HG02623 (cell line): ENCODE measurements around the gene EXOSC10.

Experiments used
- ATAC-seq: cut with Tn5 transposase; IDR thresholded peaks from one replicate; pipeline ENCODE4 v1.9.1; 2021; ENCODE audit warnings: moderate library complexity; ENCODE audit not compliant: unreplicated experiment

EXOSC10 gene

DNA sequence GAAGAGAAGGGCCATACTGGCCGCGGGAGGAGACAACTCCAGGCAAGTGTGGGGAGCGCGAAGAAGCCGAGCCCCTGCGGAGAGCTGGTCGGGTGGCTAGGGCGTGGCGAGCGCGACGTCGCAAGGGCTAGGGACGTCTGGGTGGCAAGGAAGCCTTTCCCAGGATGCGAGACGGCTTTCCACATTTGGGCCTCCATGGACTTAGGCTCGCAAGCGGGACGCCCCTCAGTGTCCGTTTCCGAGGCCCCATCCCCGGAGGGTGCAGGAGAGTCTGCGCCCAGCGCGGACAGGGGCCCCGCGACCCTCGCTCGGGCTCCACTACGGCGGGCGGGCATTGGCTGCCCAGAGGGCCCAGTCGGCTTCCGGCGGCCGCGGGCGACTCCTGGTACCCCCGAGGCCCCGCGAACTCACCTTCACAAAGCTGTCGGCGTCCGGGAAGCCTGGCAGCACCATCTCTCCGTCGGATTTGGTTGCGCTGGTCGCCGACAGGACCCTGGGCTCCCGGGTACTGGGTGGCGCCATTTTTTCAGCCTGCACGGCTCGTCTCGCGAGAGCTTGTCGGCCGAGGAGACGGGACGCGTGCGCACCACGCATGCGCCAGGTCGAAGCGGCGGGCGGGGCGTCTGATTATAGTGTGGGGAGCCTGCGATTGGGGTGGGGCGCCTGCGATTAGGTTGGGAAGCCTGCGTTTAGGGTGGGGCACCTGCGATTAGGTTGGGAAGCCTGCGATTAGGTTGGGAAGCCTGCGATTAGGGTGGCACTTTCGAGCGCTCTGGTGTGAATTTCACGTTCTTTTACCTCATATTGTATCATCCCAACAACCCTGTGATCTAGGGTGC is at the start of gene EXOSC10:
Gene EXOSC10 (minus strand): TSS at position 560 of the 839 bp plus-strand sequence. CDS start 38 bp downstream, at position 522.
- ATAC-seq, result peak; percentile 89

DNA sequence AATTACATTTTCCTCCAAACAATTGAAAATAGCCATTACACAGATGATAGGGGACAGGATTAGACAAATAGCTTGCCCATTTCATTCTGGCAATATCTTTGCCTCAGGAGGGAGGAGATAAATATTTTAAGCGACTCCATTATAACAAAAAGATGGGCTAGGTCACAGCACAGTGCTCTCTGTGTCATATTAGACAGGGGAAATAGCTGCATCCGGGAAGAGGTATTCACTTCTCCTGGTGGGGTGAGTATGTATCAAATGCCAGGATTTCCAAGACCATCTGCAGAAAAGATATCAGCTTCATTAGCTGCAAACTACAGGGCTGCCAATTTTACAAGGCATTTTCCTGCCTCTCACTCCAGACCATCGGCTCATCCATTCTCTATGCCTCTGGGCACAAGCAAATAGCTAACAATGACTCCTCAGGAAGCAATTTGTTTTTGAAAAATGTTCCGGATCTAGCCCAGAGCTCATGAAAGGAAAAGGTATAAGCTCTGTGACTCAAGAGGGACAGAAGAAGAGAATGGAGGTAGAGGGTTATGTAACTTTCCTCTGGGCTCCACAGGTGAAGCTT is 47.6 kb upstream of the EXOSC10 start:
- ATAC-seq, result no peak

DNA sequence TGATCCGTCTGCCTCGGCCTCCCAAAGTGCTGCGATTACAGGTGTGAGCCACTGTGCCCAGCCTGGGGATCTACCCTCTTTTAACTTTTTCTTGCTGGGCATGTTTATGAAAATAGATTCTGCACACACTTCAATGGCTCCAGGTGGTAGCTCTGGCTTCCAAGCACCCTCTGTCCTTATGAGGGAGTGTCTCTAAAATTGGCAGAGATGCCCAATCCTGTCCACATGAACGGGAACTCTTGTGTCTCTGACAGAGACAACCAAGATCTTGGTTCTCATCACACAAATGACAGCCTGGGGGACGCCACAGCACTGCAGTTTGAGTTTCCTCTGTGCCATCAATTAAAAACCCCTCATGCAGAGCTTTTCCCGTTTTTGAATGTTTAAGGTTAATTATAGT is 46.1 kb upstream of the EXOSC10 start:
- no peak for ATAC-seq

DNA sequence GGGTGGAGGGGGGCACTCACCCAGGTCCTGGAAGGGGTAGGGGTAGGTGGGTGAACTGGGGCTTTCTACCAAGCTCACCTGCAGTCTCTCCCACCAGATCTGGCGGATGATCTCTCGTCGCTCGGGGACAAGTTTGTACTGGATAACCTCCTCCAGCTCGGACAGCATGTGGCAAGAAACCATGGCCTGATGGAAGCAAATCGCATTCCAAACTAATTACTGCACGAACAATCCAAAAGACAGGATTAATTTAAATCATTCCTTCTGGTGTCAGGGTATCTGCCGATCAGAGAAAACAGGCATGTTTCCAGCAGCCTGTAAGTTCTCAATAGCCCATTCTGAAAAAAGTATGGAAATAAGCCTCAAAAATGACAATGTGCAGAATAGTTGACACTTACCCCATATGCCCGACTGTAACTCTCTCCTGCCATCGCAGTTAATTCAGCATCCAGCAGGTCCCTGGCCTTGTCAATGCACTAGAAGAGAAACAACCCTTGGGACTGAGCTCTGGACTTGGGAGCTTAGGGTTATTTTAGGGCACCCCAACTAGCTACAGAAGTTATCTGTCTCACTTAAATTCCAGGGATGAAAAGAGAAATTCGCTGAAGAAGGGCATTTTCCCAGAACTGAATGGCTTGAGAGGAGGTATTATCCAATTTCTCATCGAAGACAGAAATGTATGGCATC is 45.0 kb upstream of the EXOSC10 start:
- no peak for ATAC-seq

DNA sequence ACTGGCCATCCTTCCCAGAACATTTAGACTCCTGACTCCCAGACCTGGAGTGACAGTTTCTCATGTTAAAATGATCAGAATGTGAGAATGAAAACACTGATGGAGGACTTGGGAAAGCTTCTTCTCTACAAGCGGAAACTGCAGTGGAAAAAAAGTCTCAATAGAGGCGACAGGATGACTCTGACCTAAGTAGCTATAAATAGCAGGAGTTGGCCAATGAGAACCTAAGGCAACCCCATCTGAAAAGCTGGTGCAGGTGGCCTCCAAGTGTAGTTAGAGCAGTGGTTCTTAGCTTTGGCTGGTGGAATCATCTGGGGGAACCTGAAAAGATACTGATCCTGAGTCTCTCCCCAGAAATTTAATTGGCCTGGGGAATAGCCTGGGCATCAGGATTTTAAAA is 44.2 kb upstream of the EXOSC10 start:
- no peak for ATAC-seq

DNA sequence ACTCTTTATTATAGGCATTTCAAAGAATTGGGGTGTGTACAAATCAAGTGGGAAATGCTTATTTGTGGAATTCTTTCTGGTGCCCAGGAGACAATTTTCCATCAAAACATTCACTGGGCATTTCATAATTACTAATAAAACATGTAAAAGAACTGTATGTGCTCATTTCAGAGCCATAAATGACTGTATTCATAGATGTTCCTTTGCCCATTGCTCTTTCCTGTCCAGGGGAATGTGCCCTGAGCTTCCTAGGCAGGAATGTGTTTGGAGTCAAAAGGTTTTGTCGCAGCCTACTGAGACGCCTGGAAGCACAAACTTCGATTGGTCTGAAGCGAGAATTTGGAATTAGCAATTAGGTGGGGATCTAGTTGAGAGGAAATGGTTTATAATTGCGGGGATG is 43.7 kb upstream of the EXOSC10 start:
- no peak for ATAC-seq

DNA sequence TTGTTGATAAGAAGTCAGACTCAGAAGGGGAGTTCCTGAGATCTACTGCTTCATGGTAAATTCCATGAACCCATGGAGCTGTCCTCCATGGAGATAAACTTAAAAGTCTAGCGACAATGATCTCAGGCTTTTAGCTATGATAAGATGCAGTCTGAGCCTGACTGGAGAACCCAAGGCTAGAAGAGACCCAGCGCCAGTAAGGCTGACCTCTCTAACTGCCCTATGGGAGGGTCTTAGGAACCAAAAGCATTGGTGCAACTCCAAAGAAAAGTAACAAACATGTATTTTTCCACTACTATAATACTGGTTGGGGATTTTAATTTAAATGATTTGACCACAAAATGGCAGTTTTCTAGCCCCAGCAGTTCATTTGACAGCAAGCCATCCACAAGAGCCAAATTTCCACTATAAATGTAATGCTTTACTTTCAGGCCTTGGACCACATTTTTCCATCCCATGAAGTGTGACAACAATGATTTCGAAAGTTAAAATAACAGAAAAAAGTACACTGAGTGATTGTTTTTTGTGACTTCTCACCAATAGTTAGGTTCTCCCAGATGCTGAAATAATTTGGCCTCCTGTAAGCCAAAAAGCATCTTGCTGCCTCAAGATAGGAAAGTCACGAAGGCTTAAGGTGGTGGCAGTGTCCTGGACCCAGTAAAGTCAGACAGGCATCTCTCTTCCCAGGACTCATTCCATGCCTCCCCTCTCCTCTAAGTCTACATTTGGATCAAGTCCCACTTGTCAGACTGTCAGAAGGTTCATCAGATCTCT is 43.1 kb upstream of the EXOSC10 start:
- no peak for ATAC-seq

DNA sequence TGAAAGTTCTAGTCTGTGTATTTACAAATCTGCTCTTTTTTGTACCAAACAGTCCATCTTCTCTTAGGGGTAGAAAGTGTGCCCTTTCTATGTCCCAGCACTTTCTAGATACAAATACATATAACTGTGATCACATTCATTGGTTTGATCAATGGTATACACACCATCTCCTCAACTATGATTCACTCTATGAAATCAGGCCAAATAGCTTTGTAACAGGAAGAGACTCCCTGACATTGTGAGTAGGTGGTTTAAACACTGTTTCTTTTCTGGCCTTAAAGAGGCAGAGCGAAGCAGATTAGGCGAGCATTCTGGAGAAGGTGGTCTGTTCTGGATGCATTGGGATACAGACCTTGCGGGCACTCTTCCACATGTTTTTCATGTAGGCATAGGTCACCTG is 39.3 kb upstream of the EXOSC10 start:
- ATAC-seq, result no peak

DNA sequence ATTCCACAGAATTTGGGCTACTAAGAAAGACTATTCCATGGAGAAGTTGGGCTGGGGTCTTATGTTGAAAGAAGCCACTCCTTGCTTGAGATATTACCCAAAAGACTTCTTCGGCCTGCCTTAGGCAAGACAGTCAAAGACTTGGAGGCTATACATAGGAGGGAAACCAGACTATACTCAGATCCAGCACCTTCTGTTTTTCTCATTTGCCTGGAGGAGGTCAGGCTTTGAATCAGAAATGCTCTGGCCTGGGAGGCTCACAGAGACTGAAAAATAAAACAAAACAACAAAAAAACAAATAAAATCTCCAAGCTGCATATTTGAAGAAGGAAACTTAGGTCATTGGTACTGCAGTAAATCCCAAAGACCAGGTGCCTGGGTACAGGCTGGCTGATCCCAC is 38.4 kb upstream of the EXOSC10 start:
- no peak for ATAC-seq

DNA sequence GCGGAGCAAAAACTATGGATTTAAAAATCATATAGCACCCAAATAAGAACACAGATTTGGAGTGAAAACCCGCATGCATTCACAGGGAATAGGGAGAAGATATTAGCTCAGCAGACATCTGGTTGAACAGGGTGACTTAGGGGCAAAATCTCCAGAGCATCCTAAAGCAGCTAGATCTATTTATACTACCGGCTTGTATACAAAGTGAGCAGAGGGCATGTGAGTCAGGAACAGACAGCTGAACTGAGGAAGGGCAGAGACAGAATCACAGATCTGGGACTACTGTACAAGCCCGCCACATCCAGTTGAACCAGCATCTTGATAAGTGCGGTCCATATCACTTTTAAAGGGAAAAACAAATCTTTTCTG is 35.2 kb upstream of the EXOSC10 start:
- ATAC-seq, result no peak

DNA sequence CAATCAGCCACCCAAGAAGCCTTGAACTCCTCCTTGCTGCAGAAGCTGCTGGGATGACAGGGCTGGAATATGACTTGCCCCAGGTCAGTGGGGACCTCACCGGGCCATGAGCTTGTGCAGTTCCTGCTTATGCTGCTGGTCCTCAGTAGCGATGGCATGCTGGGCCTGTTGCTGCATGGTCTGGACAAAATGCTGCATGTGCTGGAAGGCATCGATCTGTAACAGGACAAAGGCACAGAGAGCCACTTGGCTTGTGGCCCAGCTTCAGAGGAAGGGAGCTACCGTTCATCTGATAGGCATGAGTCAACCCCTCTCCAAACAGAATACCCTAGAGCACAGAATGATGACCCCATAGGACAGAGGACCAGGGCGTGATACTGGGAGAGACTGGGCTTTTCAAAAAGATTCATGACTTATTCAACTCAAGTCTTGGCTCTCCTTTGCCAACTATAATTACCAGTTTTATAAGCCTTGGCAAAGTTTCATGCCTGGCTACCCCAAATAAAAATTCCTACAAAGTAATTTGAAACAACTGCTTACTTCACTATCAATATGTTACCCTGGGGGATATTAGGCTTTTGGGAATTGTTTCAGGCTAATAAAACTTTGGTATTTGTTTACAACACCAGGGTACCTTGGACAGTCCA is 34.7 kb upstream of the EXOSC10 start:
- no peak for ATAC-seq

DNA sequence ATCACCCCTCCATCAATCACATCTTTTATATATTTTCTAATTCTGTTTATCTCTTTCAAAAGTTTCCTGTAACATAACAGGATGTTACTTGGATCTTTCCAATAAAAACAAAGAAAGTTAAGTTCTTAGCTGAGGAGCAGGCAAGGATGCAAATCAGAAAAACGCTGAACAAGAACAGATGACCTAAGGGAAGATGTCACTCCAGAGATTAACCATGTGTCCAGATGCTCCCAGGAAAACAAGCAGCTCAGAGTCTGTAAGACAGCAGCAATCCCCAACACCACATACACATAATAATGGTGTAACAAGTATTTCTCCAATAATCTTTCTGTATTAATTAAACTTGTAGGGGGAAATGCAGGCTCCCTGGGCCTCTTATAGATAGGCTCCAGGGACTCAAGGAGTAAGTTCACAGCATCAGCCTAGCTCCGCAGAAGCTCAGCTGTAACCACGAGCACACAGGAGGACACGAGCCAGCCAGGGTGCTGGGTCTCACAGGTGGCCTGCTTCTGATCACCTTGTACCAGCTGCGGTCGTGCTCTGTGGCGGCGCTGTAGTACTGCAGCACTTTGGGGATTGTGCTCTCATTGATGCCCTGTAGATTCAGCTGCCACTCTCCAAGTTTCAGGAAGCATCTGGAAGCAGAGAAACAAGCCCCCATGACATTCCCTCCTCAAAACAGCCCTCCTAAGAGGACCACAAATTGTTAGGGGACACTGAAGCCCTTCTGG is 33.1 kb upstream of the EXOSC10 start:
- no peak for ATAC-seq

DNA sequence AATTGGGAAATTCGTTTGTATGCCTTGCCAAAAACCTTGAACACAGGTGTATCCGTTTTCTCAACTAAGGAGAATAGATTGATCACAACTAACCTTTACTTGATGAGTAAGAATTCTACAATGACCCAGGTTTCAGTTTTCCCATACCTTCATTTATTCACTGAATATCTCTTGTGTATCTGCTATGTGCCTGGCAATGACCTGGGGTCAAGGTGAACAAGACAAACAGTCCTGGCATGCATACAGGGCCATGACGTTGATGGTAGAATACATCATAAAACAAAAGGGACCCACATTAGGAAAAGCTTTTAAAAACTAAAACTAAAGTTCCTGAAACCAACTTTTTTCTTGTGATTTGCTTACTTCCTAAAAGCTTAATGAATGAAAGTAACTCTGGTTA is 32.1 kb upstream of the EXOSC10 start:
- no peak for ATAC-seq

DNA sequence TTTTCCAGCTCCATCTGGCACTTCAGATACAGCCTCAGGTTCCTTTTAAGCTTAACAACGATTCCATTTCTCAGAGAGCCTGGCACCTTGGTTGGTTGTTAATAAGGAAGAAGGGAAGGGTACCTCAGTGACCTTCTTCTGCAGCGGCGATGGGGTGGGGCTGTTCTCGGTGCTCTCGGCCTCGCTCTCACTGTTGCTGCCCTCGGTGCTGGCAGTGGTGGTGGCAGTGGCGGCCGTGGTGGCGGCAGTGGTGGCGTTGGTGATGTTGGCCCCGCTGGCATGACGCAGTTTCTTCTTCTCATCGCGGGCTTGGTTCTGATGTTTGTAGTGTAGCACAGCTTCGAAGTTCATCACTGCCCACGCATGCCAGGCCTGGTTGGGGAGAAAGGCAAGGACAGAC is 30.7 kb upstream of the EXOSC10 start:
- no peak for ATAC-seq

DNA sequence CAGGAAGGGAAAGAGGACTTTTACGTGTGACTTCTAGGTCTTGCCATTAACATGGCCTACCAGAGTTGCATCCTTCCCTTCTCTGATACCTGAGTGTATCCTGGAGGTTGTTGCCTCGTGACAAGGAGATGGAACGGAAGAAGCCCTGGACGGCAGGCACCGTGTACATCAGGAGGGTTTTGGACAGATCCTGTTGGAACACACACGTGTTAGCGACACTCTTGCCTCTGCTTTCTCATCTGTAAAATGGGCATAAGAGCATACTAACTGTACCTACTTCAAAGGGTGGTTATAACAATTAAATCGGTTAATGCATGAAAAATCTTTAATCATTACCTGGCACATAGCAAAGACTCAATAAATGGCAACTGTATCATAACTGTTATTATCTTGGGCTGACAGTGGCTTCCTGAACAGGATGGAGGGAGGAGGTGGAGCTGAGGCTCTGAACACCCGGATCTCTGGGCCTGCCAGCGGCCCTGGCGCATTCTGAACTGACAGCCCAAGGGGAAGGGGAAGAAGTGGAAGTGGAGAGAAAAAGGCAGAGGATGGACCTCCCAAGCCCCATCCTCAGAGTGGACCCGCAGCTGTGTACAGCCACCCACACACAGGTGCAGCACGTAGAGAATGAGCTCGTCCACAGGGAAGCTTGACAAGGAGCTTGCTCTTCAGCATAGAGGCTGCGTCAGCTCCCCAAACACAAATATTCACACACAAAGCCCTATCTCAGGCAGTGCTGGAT is 30.2 kb upstream of the EXOSC10 start:
- no peak for ATAC-seq

DNA sequence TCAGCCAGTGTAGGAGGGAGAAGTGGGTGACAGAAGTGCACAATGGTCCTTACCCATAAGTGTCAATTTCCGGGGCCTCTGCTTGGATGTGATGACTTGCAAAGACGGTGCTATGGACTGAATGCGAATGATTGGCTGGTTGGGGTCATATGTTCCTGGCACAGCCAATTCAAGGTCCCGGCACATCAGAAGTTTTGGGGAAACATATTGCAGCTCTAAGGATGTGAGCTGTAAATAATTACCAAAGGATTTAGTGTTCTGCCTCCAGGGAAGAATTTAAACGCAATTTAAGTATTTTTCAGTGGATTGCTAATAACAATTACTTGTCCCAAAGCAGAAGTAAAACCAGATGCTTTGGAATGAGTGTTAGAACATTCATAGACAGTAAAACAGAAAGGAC is 26.9 kb upstream of the EXOSC10 start:
- no peak for ATAC-seq

DNA sequence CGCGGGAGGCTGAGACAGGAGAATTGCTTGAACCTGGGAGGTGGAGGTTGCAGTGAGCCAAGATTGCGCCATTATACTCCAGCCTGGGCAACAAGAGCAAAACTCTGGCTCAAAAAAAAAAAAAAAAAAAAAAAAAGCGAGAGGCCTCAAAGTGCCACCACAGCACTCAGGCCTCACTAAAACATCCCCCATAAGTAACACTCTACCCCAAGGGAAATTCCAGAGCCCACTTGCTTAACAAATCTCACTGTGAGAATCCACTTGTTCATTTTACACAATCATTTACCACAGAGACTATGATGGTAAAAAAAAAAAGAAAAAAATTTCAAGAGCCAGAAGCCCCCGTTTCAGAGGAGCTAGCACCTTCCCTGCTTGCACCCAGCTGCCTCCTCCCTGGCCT is 26.3 kb upstream of the EXOSC10 start:
- ATAC-seq, result no peak

DNA sequence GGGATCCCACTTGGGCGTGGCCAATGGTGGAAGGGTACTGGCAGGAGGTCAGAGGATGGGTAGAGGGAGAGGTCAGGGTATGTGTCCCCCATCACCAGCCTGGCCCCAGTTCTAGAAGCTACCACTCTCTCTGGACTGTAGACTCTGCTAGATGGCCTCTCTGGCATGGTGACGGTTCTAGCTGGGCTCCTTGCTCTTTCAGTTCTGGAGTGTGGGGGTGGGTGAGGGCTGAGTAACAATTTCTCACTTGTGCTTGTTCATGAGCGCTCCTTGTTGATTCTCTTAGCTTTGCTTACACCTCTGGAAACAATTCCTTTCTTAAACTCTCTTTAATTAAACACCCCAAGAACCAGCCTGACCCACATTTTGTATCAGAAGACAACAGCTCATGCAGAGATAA is 25.3 kb upstream of the EXOSC10 start:
- no peak for ATAC-seq

DNA sequence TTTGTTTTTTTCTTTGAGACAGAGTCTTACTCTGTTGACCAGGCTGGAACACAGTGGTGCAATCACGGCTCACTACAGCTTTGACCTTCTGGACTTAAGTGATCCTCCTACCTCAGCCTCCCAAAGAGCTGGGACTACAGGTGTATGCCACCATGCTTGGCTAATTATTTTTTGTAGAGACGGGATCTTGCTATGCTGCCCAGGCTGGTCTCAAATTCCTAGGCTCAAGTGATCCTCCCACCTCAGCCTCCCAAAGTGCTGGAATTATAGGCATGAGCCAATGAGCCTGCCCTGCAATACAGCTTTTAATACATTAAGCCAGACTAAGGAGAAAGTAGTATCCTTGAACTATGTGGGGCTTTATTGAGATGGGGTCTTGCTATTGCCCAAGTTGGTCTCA is 16.6 kb upstream of the EXOSC10 start:
- ATAC-seq, result no peak

DNA sequence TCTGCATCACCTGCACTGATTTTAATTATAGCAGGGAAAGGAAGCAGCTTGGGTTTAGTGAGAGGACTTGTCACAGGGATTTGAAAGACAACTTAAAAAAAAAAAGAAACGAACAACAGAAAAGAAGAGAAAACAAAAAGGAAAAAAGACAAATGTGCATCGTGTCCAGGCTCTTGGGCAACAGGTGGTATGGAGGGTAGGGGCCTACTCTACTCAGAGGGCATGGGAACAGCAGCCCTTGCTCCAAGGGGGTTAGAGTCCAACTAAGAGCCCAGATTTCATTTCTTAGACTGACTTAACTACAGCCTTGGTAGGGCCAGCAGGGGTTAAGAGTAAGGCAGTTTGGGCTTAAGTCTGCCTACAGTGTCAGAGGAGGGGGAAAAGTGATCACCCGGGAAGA is 15.3 kb upstream of the EXOSC10 start:
- ATAC-seq, result no peak
